Testis (tissue), 3 donors: Measurements from ENCODE around the gene WDR38. TPM values are rescaled to one million over a fixed set of nuclear protein-coding genes. Genes with fewer than 3 reads are reported as not detected.

Source experiments
- DNase-seq: peaks from one replicate; pipeline ENCODE4 v3.0.0-alpha.2; 2019
- H3K27ac ChIP-seq, 2 donors: fragments of 200-600 bp; sonication (generic); one replicate each; pipeline ENCODE4 v1.5.1; 2019
- H3K27me3 ChIP-seq: fragments of 200-600 bp; sonication (generic); one replicate; pipeline ENCODE4 v1.5.1; 2019
- H3K36me3 ChIP-seq: fragments of 200-600 bp; sonication (generic); one replicate; pipeline ENCODE4 v1.5.1; 2017; ENCODE audit warnings: low read depth; ENCODE audit errors: missing control alignments
- H3K4me1 ChIP-seq: fragments of 200-600 bp; sonication (generic); one replicate; pipeline ENCODE4 v1.5.1; 2019
- H3K4me3 ChIP-seq, 2 donors: fragments of 200-600 bp; sonication (generic); one replicate each; pipeline ENCODE4 v1.5.1; 2017 to 2019
- H3K9me3 ChIP-seq: fragments of 200-600 bp; sonication (generic); one replicate; pipeline ENCODE4 v1.5.1; 2017
- CTCF ChIP-seq, 3 experiments: fragments of 450-650 bp in 2 of 3; fragments of 200-600 bp in 1 of 3; sonication (generic) in 1 of 3; IDR thresholded peaks; one replicate each; pipeline ENCODE4 v1.5.1; 2016 to 2019; ENCODE audit warnings: antibody characterized with exemption in 3 of 3, mild to moderate bottlenecking in 2 of 3, moderate library complexity in 1 of 3
- POLR2A ChIP-seq: fragments of 450-650 bp; IDR thresholded peaks from one replicate; pipeline ENCODE4 v1.6.1; 2017; ENCODE audit warnings: antibody characterized with exemption, mild to moderate bottlenecking, moderate library complexity
- WGBS, 2 donors: methylation state at CpG; one replicate each; pipeline ENCODE4 v1.1.5; 2018; 5-methylcytosine and 5-hydroxymethylcytosine counted together
- intact Hi-C: fragments of 100-400 bp; cut with DNase I; formaldehyde crosslinking; loops from one replicate; pipeline ENCODE4 v1.15.1; 2023; ENCODE audit warnings: low total_unique reads
- polyA plus RNA-seq: library from polyadenylated mRNA; stranded (reverse); fragments of 350-450 nt; fragmentation: Illumina TruSeq; extraction: RNeasy Lipid Tissue Mini Kit (QIAGEN cat#74804); gene quantifications from one replicate; pipeline ENCODE4 v1.2.3, GENCODE V29; 2014; ENCODE audit warnings: low read depth, low replicate concordance; ENCODE audit not compliant: insufficient read depth
- total RNA-seq, 2 donors: library from RNA; depleted of rRNA; stranded (reverse); fragments of >200 nt; gene quantifications; one replicate each; pipeline ENCODE4 v1.2.3, GENCODE V29; 2016

The WDR38 gene
- total and polyA plus RNA-seq, 3 donors from 2014 or later: 3.2 to 11.8 (median 7.6) TPM

- peak overlapping the region; percentile 88 to 90 for H3K27ac ChIP-seq
- H3K27me3 ChIP-seq: no peaks in the 10 kb centered on the region
- WGBS, 2 donors: 0% methylated on average over 9 to 38 of the region's 41 CpGs
- H3K4me1 ChIP-seq: peaks cover 45% of the 10 kb centered on the region
- DNase-seq: no peak
- H3K4me3 ChIP-seq: peak overlapping the region; percentile 87 to 99
- no peaks in the 10 kb centered on the region for H3K9me3 ChIP-seq
- TF ChIP-seq POLR2A (no peak), CTCF (IDR thresholded peaks at IDR 0.05) (no peak)
- H3K36me3 ChIP-seq: no peaks in the 10 kb centered on the region
- intact Hi-C loops: loop anchor here (10.0 kb wide), 1 partner anchor 375 kb away; the partner anchor contains the start of gene HSPA5
These were observed 16.3 kb downstream of the WDR38 start for GRCh38 chr9:124869466-124869985.

DNA sequence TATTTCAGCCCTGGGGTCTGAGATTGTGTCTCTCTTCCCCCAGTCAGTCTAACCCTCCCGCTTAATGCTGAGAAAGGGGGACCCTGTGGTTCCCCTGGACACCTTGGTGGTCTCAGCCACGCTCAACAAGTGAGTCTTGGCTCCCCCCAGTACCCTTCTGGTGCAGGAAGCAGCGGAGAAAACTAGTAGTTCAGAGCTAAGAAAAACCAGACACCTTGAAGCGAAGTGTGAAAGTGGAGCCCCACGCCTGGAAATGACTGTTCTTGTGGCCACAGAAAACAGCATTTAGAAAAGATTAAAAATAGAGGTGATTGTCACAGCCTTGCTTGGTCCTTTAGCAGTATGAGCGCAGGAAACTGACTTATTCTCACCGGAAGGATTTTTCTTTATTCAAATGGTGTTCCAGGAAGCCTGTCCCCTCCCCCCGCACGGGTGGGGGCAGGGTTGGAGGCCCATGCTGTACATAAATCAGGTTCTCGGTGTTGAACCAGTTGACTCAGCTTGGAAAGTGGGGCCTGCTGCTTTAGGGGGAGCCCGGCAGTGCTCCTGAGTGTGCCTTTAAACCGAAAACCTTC is 16.8 kb downstream of the WDR38 start:
- H3K4me1 ChIP-seq: peaks cover 50% of the 10 kb centered on the region
- H3K27ac ChIP-seq: peak overlapping the region; percentile 88 to 90
- intact Hi-C loops: loop anchor here (10.0 kb wide), 1 partner anchor 375 kb away; the partner anchor contains the start of gene HSPA5
- peak overlapping the region; percentile 87 to 99 for H3K4me3 ChIP-seq
- peak; percentile 62 for DNase-seq
- no peaks in the 10 kb centered on the region for H3K27me3 ChIP-seq
- TF ChIP-seq POLR2A: no peak
- no peak for TF ChIP-seq CTCF (IDR thresholded peaks at IDR 0.05)
- no peaks in the 10 kb centered on the region for H3K36me3 ChIP-seq
- no peaks in the 10 kb centered on the region for H3K9me3 ChIP-seq
- 4 to 5% methylated on average over 12 of the region's 12 CpGs for WGBS, 2 donors

DNA sequence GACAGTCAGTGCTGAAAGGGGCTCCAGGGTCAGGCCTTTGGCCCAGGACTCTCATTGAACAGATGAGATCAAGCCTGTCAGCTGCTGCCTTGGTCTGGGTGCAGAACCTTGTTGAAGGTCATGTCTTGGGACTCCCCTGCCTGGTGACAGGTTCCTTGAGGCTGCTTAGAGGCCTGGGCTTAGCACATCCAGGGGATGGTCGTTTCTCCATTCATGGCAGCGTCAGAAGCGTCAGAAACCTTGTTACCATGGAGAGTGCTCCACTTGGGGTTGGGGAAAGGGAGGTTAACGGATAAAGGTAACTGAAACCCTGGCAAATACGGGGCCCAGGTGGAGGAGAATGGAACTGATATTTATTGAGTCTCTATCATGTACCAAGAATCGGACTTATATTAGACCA is 17.5 kb downstream of the WDR38 start:
- intact Hi-C loops: no loop called here
- H3K36me3 ChIP-seq: no peaks in the 10 kb centered on the region
- no peak for TF ChIP-seq POLR2A
- no peak for TF ChIP-seq CTCF (IDR thresholded peaks at IDR 0.05)
- H3K9me3 ChIP-seq: no peaks in the 10 kb centered on the region
- H3K27me3 ChIP-seq: no peaks in the 10 kb centered on the region
- peaks cover 54% of the 10 kb centered on the region for H3K4me1 ChIP-seq
- H3K27ac ChIP-seq: peak overlapping the region; percentile 88 to 90
- WGBS, 2 donors: 35 to 49% methylated on average over 6 of the region's 6 CpGs
- no peak for DNase-seq
- peak overlapping the region; percentile 87 to 99 for H3K4me3 ChIP-seq

GRCh38 chr9:124871156-124871561 is 17.9 kb downstream of the WDR38 start:
- Histone ChIP-seq H3K27ac (peak overlapping the region in 1 of 2 donors; percentile 21), H3K36me3 (no peaks in the 10 kb centered on the region), H3K4me3 (no peak overlapping the region), H3K27me3 (no peaks in the 10 kb centered on the region), H3K9me3 (no peaks in the 10 kb centered on the region), H3K4me1 (peaks cover 54% of the 10 kb centered on the region)
- WGBS, 2 donors: 56 to 70% methylated on average over 11 of the region's 11 CpGs
- intact Hi-C loops: no loop called here
- no peak for TF ChIP-seq POLR2A
- no peak for TF ChIP-seq CTCF (IDR thresholded peaks at IDR 0.05)
- no peak for DNase-seq

DNA sequence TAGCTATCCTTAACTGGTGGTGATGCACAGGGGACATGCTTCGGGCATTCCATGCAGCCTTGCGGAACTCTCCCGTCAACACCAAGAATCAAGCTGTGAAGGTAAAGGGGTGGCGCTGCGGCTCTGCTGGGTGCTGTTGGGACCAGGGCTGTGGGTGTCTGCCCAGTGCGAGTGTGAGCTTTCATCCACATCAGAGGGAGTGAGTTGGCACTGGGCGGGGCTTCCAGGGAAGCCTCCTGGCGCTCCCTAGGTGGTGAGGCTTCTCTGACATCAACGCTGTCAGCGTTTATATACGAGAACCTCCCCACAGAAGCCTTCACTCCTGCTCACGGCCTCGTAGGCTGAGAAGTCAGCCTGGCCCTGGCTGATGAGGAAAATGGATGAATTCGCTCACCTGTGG is 20.4 kb downstream of the WDR38 start:
- intact Hi-C loops: no loop called here
- Histone ChIP-seq H3K4me3 (no peak overlapping the region), H3K27me3 (no peaks in the 10 kb centered on the region), H3K4me1 (peaks cover 54% of the 10 kb centered on the region), H3K36me3 (no peaks in the 10 kb centered on the region), H3K9me3 (no peaks in the 10 kb centered on the region), H3K27ac (no peak overlapping the region)
- TF ChIP-seq CTCF (IDR thresholded peaks at IDR 0.05) (no peak), POLR2A (no peak)
- 87 to 89% methylated on average over 14 of the region's 14 CpGs for WGBS, 2 donors
- DNase-seq: no peak
